OCI-LY7 (cell line): ENCODE results near the gene TMED1. TPM values are rescaled to one million over a fixed set of nuclear protein-coding genes. Genes with fewer than 3 reads are reported as not detected.

Experiments used
- BruUV-seq: library from RNA; stranded (reverse); fragments of 400-500 nt; replicated peaks from 2 replicates; lab custom pipeline; 2021; lab: Mats Ljungman, UMichigan
- CTCF ChIA-PET: fragments of 300-600 bp; sonication (Branson Sonifier 250); formaldehyde crosslinking; loops from one replicate; lab custom pipeline; 2022; ENCODE audit warnings: antibody characterized with exemption; ENCODE audit not compliant: unreplicated experiment; lab: Charles Lee
- POLR2A ChIA-PET: fragments of 300-600 bp; sonication (Branson Sonifier 250); formaldehyde crosslinking; loops from one replicate; lab custom pipeline; 2022; ENCODE audit warnings: antibody characterized with exemption; lab: Charles Lee
- DNase-seq: peaks from one replicate; pipeline ENCODE4 v3.0.0-alpha.2; 2015; ENCODE audit warnings: low spot score
- H2AFZ ChIP-seq: fragments of 200-600 bp; sonication (generic), shearing (Covaris generic); 2 replicates; pipeline ENCODE4 v1.6.1; 2014; ENCODE audit warnings: mild to moderate bottlenecking, antibody characterized with exemption, low read length, moderate library complexity
- H3K27ac ChIP-seq: fragments of 200-600 bp; sonication (generic); 2 replicates; pipeline ENCODE4 v1.5.1; 2014; ENCODE audit warnings: mixed run types, low read depth, mild to moderate bottlenecking, moderate library complexity, low read length, inconsistent platforms; ENCODE audit not compliant: poor library complexity, severe bottlenecking
- H3K36me3 ChIP-seq: fragments of 200-600 bp; sonication (generic); 2 replicates; pipeline ENCODE4 v1.6.1; 2014; ENCODE audit warnings: mild to moderate bottlenecking, antibody characterized with exemption, low read length, moderate library complexity, mixed read lengths; ENCODE audit not compliant: insufficient read depth
- H3K4me1 ChIP-seq: fragments of 200-600 bp; sonication (generic); 2 replicates; pipeline ENCODE4 v1.5.1; 2014; ENCODE audit warnings: mild to moderate bottlenecking, low read length; ENCODE audit not compliant: insufficient read depth, poor library complexity, severe bottlenecking
- H3K4me2 ChIP-seq: fragments of 200-600 bp; sonication (generic); 2 replicates; pipeline ENCODE4 v1.6.1; 2014; ENCODE audit warnings: mild to moderate bottlenecking, low read length
- H3K4me3 ChIP-seq: fragments of 200-600 bp; sonication (generic); 2 replicates; pipeline ENCODE4 v1.5.1; 2014; ENCODE audit warnings: mild to moderate bottlenecking, low read depth, low read length; ENCODE audit not compliant: poor library complexity, severe bottlenecking
- H3K79me2 ChIP-seq: fragments of 200-600 bp; sonication (generic); 2 replicates; pipeline ENCODE4 v1.6.1; 2016; ENCODE audit warnings: low read depth, mild to moderate bottlenecking, low read length, moderate library complexity, mixed read lengths; ENCODE audit not compliant: insufficient read depth
- H3K9me2 ChIP-seq: fragments of 200-600 bp; sonication (generic); 2 replicates; pipeline ENCODE4 v1.6.1; 2016; ENCODE audit warnings: mild to moderate bottlenecking, low read length, mixed read lengths; ENCODE audit not compliant: insufficient read depth
- H3K9me3 ChIP-seq: fragments of 200-600 bp; sonication (generic); 2 replicates; pipeline ENCODE4 v1.6.1; 2014; ENCODE audit warnings: mild to moderate bottlenecking, mixed run types, low read length, mixed read lengths
- H4K20me1 ChIP-seq: fragments of 200-600 bp; sonication (generic); 2 replicates; pipeline ENCODE4 v1.6.1; 2014; ENCODE audit warnings: mild to moderate bottlenecking, antibody characterized with exemption, low read length, moderate library complexity, mixed read lengths; ENCODE audit not compliant: insufficient read depth
- CTCF ChIP-seq: fragments of 200-600 bp; sonication (generic); conservative IDR thresholded peaks from 2 replicates; pipeline ENCODE4 v1.5.1; 2014; ENCODE audit warnings: mild to moderate bottlenecking, antibody characterized with exemption, low read length, moderate library complexity, mixed read lengths
- EZH2phosphoT487 ChIP-seq: fragments of 200-600 bp; sonication (generic); IDR thresholded peaks from 2 replicates; pipeline ENCODE4 v1.6.1; 2018; ENCODE audit warnings: low read depth, borderline replicate concordance, mild to moderate bottlenecking, mixed run types, antibody characterized with exemption, low read length, moderate library complexity, mixed read lengths
- intact Hi-C: fragments of 100-400 bp; cut with micrococcal nuclease; formaldehyde crosslinking; loops from one replicate; pipeline ENCODE4 v1.10.0; 2022; ENCODE audit not compliant: unreplicated experiment
- total RNA-seq, 2 experiments: library from RNA; depleted of rRNA in 1 of 2; stranded (reverse); fragments of >200 nt in 1 of 2; shearing (Covaris generic) in 1 of 2; gene quantifications; 2 replicates each; pipeline ENCODE4 v1.2.3, GENCODE V29; 2014 to 2022

Gene TMED1
- total RNA-seq, 2 experiments from 2014 or later = 13.2 to 22.5 TPM

- Histone ChIP-seq H3K4me2 (no peak overlapping the region), H3K4me1 (peaks cover 5% of the 10 kb centered on the region), H3K9me2 (no peaks in the 10 kb centered on the region), H3K4me3 (no peak overlapping the region), H4K20me1 (no peaks in the 10 kb centered on the region), H3K27ac (no peak overlapping the region), H2AFZ (no peak overlapping the region), H3K79me2 (no peaks in the 10 kb centered on the region; the same call in 1 of the 2 replicates), H3K9me3 (no peaks in the 10 kb centered on the region), H3K36me3 (peaks cover 49% of the 10 kb centered on the region)
- TF ChIP-seq CTCF (no peak), EZH2phosphoT487 (no peak)
- DNase-seq = no peak
- BruUV-seq = TSS peak; percentile 65
- ChIA-PET CTCF (no interaction called here), POLR2A (no interaction called here)
- intact Hi-C loops = no loop called here
Observed at GRCh38 chr19:10830931-10831779, 4.9 kb downstream of the TMED1 start.

GRCh38 chr19:10830370-10830769, 5.6 kb downstream of the TMED1 start:
- intact Hi-C loops = no loop called here
- Histone ChIP-seq H3K4me2 (no peak overlapping the region), H3K4me1 (peaks cover 4% of the 10 kb centered on the region), H2AFZ (no peak overlapping the region), H3K36me3 (peaks cover 56% of the 10 kb centered on the region), H4K20me1 (no peaks in the 10 kb centered on the region), H3K4me3 (no peak overlapping the region), H3K9me2 (no peaks in the 10 kb centered on the region), H3K9me3 (no peaks in the 10 kb centered on the region), H3K79me2 (no peaks in the 10 kb centered on the region; the same call in 1 of the 2 replicates), H3K27ac (no peak overlapping the region)
- no peak for DNase-seq
- TF ChIP-seq CTCF (no peak), EZH2phosphoT487 (no peak)
- ChIA-PET CTCF (no interaction called here), POLR2A (no interaction called here)
- no TSS peak for BruUV-seq

GRCh38 chr19:10829967-10830366, 6.0 kb downstream of the TMED1 start:
- Histone ChIP-seq H4K20me1 (no peaks in the 10 kb centered on the region), H3K4me2 (no peak overlapping the region), H3K79me2 (no peaks in the 10 kb centered on the region; the same call in 1 of the 2 replicates), H3K4me3 (no peak overlapping the region), H3K4me1 (peaks cover under 1% of the 10 kb centered on the region), H2AFZ (no peak overlapping the region), H3K9me2 (no peaks in the 10 kb centered on the region), H3K9me3 (no peaks in the 10 kb centered on the region), H3K36me3 (peaks cover 57% of the 10 kb centered on the region), H3K27ac (no peak overlapping the region)
- no peak for DNase-seq
- CTCF ChIA-PET = interaction anchor here (1.1 kb wide), 1 partner anchor 128 kb away, joined by 3 read pairs; no protein-coding TSS in a partner anchor
- TF ChIP-seq CTCF (no peak), EZH2phosphoT487 (no peak)
- POLR2A ChIA-PET = interaction anchor here (0.6 kb wide), 1 partner anchor 25 kb away, joined by 3 read pairs; no protein-coding TSS in a partner anchor
- intact Hi-C loops = loop anchor here (1.0 kb wide), 1 partner anchor 113 kb away; no protein-coding TSS in a partner anchor
- BruUV-seq = no TSS peak
